B cell (primary cell): ENCODE measurements around the gene SGTA. TPM values are rescaled to one million over a fixed set of nuclear protein-coding genes. Genes with fewer than 3 reads are reported as not detected.

Source experiments
- ATAC-seq: fragments of 200-7000 bp; cut with Tn5 transposase; one replicate; pipeline ENCODE4 v1.10.0; 2021; ENCODE audit warnings: low read depth, mild to moderate bottlenecking, moderate number of reproducible peaks, moderate library complexity
- CTCF ChIA-PET: fragments of 350-600 bp; sonication (Branson Sonifier 250); formaldehyde crosslinking; loops from one replicate; lab custom pipeline; 2021; ENCODE audit warnings: antibody characterized with exemption, inconsistent platforms; lab: Charles Lee
- POLR2A ChIA-PET: fragments of 350-600 bp; sonication (Branson Sonifier 250); formaldehyde crosslinking; loops from one replicate; lab custom pipeline; 2021; ENCODE audit warnings: antibody characterized with exemption; lab: Charles Lee
- DNase-seq: peaks from one replicate; pipeline ENCODE4 v3.0.0; 2013
- H2AFZ ChIP-seq: 2 replicates; pipeline ENCODE4 v1.6.1; 2012; ENCODE audit warnings: mild to moderate bottlenecking, low read depth, low read length; ENCODE audit not compliant: insufficient read depth, poor library complexity, severe bottlenecking
- H3K27ac ChIP-seq, 2 donors: 1 replicate in 1 of 2; 2 replicates in 1 of 2; pipeline ENCODE4 v1.5.1; 2012 to 2013; ENCODE audit warnings: low read length in 2 of 2, mild to moderate bottlenecking in 2 of 2, moderate library complexity in 1 of 2
- H3K27me3 ChIP-seq, 4 experiments: fragments of 200-600 bp in 1 of 4; sonication (generic) in 1 of 4; replicated peaks in 1 of 4; 1 replicate in 2 of 4; 2 replicates in 2 of 4; pipeline versions ENCODE4 v1.6.1 to v1.7.0; 2013 to 2016; ENCODE audit warnings: low read length in 3 of 4, mild to moderate bottlenecking in 2 of 4, mixed read lengths in 1 of 4, moderate library complexity in 1 of 4; ENCODE audit not compliant: insufficient read depth in 4 of 4, control insufficient read depth in 3 of 4; ENCODE audit errors: control extremely low read depth in 1 of 4
- H3K36me3 ChIP-seq, 2 experiments: replicated peaks in 1 of 2; 1 replicate in 1 of 2; 2 replicates in 1 of 2; pipeline versions ENCODE4 v1.6.1 to v1.7.1; 2013; ENCODE audit warnings: low read length in 1 of 2; ENCODE audit not compliant: insufficient read depth in 2 of 2, control insufficient read depth in 1 of 2; ENCODE audit errors: control extremely low read depth in 1 of 2, extremely low read depth in 1 of 2
- H3K4me1 ChIP-seq, 2 donors: fragments of 200-600 bp in 1 of 2; sonication (generic) in 1 of 2; 1 replicate in 1 of 2; 2 replicates in 1 of 2; pipeline versions ENCODE4 v1.5.1 to v1.6.1; 2013 to 2017; ENCODE audit warnings: low read length in 2 of 2; ENCODE audit not compliant: control insufficient read depth in 2 of 2, insufficient read depth in 2 of 2
- H3K4me2 ChIP-seq: replicated peaks from 2 replicates; pipeline ENCODE3; 2012; ENCODE audit warnings: mild to moderate bottlenecking, low read depth, low read length; ENCODE audit not compliant: poor library complexity, severe bottlenecking
- H3K4me3 ChIP-seq, 5 experiments: fragments of 200-600 bp in 1 of 5; sonication (generic) in 1 of 5; 1 replicate in 3 of 5; 2 replicates in 2 of 5; pipeline versions ENCODE4 v1.5.1 to v1.7.0; 2011 to 2016; ENCODE audit warnings: low read length in 4 of 5, mild to moderate bottlenecking in 4 of 5, low read depth in 2 of 5, control low read depth in 1 of 5, moderate library complexity in 1 of 5; ENCODE audit not compliant: insufficient read depth in 1 of 5; ENCODE audit errors: control extremely low read depth in 1 of 5, extremely low read depth in 1 of 5
- H3K79me2 ChIP-seq: fragments of 200-600 bp; sonication (generic); one replicate; pipeline ENCODE4 v1.6.0; 2016; ENCODE audit warnings: low read length; ENCODE audit not compliant: control insufficient read depth, insufficient read depth
- H3K9ac ChIP-seq: fragments of 200-600 bp; sonication (generic); 2 replicates; pipeline ENCODE4 v1.6.1; 2017; ENCODE audit warnings: mild to moderate bottlenecking, low read length, moderate library complexity
- H3K9me3 ChIP-seq, 3 donors: one replicate each; pipeline versions ENCODE4 v1.6.1 to v1.7.1; 2013; ENCODE audit warnings: low read length in 2 of 3; ENCODE audit not compliant: control insufficient read depth in 2 of 3, insufficient read depth in 1 of 3; ENCODE audit errors: control extremely low read depth in 1 of 3
- H4K20me1 ChIP-seq: 2 replicates; pipeline ENCODE4 v1.6.0; 2012; ENCODE audit warnings: mild to moderate bottlenecking, low read length; ENCODE audit not compliant: insufficient read depth, control insufficient read depth, poor library complexity, severe bottlenecking
- H3K27ac Mint-ChIP-seq: one replicate; pipeline ENCODE4 v1.8.0; 2021; ENCODE audit warnings: mixed read lengths
- H3K27me3 Mint-ChIP-seq: one replicate; pipeline ENCODE4 v1.8.0; 2021; ENCODE audit warnings: mixed read lengths
- H3K4me1 Mint-ChIP-seq: one replicate; pipeline ENCODE4 v1.8.0; 2021; ENCODE audit warnings: mixed read lengths
- H3K4me3 Mint-ChIP-seq: one replicate; pipeline ENCODE4 v1.8.0; 2021; ENCODE audit warnings: mixed read lengths
- H3K9me3 Mint-ChIP-seq: one replicate; pipeline ENCODE4 v1.8.0; 2022; ENCODE audit warnings: mixed read lengths; ENCODE audit not compliant: insufficient read depth
- EZH2 ChIP-seq: IDR thresholded peaks from 2 replicates; pipeline ENCODE4 v1.6.1; 2012; ENCODE audit warnings: borderline replicate concordance, low read depth, mild to moderate bottlenecking, moderate library complexity, low read length; ENCODE audit not compliant: insufficient read depth, poor library complexity, severe bottlenecking
- WGBS: methylation state at CpG from one replicate; pipeline ENCODE4 v1.1.5; 2013; ENCODE audit warnings: missing lambda C conversion rate; ENCODE audit not compliant: insufficient coverage; 5-methylcytosine and 5-hydroxymethylcytosine counted together
- intact Hi-C: fragments of 100-400 bp; cut with micrococcal nuclease; formaldehyde crosslinking; loops from one replicate; pipeline ENCODE4 v1.10.0; 2022
- polyA plus RNA-seq: library from polyadenylated mRNA; depleted of rRNA; stranded (reverse); fragments of >200 nt; gene quantifications from 2 replicates; pipeline ENCODE4 v1.2.3, GENCODE V29; 2012
- total RNA-seq, 2 donors: library from RNA; stranded (reverse); fragments of 120-200 nt in 1 of 2; gene quantifications; 1 replicate in 1 of 2; 2 replicates in 1 of 2; pipeline versions ENCODE4 v1.2.3 to v1.2.4, GENCODE V29; 2013 to 2022
- TF ChIP-seq, protein P1 (sequence below): fragments of 200-600 bp; IDR thresholded peaks from one replicate; pipeline ENCODE4 v1.8.0; 2022; ENCODE audit warnings: antibody characterized with exemption, mild to moderate bottlenecking

The SGTA gene
- total and polyA plus RNA-seq, 2 donors (not counting 1 experiment from before 2014, with no cell fraction given), result 36.6 to 42.0 TPM

DNA sequence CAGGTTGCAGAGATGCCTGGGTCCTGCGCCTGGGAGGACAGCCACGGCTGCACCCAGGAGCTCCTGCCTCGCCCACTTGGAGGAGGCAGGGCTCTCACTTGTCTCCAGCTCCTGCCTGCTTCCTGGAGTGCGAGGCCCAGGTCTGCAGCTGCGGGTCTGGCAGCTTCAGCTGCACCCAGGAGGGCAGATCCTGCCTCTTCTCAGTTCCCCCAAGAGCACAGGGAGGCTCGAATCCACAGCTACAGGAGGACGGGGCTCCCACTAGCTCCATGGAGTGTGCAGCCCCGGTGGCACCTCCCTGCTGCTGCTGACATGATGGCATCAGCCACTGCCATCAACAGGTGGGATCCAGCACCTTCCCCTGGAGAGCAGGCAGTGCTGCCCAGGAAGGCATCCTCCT, 41.1 kb upstream of the SGTA start:
- no peak overlapping the region for H3K4me2 ChIP-seq
- ATAC-seq (no peak), DNase-seq (no peak)
- no peaks in the 10 kb centered on the region for H3K36me3 ChIP-seq
- H3K4me1 Mint-ChIP-seq, result peaks cover 12% of the 10 kb centered on the region
- H2AFZ ChIP-seq, result no peak overlapping the region
- intact Hi-C loops, result no loop called here
- H3K4me3 Mint-ChIP-seq, result no peak overlapping the region
- H3K79me2 ChIP-seq, result peaks cover 10% of the 10 kb centered on the region
- H3K27me3 ChIP-seq, result no peaks in the 10 kb centered on the region
- peaks cover 0 to 2% (median 0%) of the 10 kb centered on the region in 3 donors for H3K9me3 ChIP-seq
- H3K27ac Mint-ChIP-seq, result no peak overlapping the region
- ChIA-PET POLR2A (no interaction called here), CTCF (interaction anchor here (1.2 kb wide), 1 partner anchor 8 kb away, joined by 3 read pairs; no protein-coding TSS in a partner anchor)
- peaks cover 4 to 13% of the 10 kb centered on the region in 2 donors for H3K4me1 ChIP-seq
- no peak overlapping the region for H3K4me3 ChIP-seq
- no peak overlapping the region for H3K9ac ChIP-seq
- WGBS, result 83% methylated on average over 8 of the region's 8 CpGs
- no peaks in the 10 kb centered on the region for H3K27me3 Mint-ChIP-seq
- H4K20me1 ChIP-seq, result no peaks in the 10 kb centered on the region
- H3K9me3 Mint-ChIP-seq, result no peaks in the 10 kb centered on the region
- TF ChIP-seq, protein P1, sequence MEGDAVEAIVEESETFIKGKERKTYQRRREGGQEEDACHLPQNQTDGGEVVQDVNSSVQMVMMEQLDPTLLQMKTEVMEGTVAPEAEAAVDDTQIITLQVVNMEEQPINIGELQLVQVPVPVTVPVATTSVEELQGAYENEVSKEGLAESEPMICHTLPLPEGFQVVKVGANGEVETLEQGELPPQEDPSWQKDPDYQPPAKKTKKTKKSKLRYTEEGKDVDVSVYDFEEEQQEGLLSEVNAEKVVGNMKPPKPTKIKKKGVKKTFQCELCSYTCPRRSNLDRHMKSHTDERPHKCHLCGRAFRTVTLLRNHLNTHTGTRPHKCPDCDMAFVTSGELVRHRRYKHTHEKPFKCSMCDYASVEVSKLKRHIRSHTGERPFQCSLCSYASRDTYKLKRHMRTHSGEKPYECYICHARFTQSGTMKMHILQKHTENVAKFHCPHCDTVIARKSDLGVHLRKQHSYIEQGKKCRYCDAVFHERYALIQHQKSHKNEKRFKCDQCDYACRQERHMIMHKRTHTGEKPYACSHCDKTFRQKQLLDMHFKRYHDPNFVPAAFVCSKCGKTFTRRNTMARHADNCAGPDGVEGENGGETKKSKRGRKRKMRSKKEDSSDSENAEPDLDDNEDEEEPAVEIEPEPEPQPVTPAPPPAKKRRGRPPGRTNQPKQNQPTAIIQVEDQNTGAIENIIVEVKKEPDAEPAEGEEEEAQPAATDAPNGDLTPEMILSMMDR, result no peak
- no peak for TF ChIP-seq EZH2
- no peak overlapping the region for H3K27ac ChIP-seq

DNA sequence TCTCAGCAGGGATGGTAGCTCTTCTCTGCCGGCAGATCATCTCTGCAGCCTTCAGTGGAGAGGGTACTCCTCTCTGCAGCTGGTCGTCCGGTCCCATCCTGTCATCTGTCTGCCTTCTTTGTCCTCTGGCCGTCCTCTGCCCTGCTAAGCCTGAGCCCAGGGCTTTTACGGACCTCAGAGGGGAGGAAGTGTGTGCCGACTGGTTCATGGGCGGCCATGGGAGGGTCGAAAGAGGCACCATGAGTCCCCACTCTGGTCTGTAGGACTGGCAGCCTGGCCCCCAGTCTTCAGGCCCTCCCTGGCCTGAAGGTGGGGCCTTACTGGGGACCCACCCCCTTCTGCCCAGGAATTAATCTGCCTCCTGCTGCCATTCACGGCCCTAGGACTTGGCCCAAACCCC, 40.6 kb upstream of the SGTA start:
- no peak overlapping the region for H3K27ac Mint-ChIP-seq
- ATAC-seq, result no peak
- POLR2A ChIA-PET, result no interaction called here

More for the DNA sequence above, 40.6 kb upstream of the SGTA start:
- no peaks in the 10 kb centered on the region for H3K9me3 Mint-ChIP-seq
- H3K27ac ChIP-seq, result no peak overlapping the region
- H3K9me3 ChIP-seq, result peaks cover 0 to 2% (median 0%) of the 10 kb centered on the region in 3 donors
- H3K4me1 Mint-ChIP-seq, result peaks cover 12% of the 10 kb centered on the region
- no peaks in the 10 kb centered on the region for H3K36me3 ChIP-seq
- H3K27me3 ChIP-seq, result no peaks in the 10 kb centered on the region
- no peak overlapping the region for H2AFZ ChIP-seq
- H3K79me2 ChIP-seq, result peaks cover 10% of the 10 kb centered on the region
- peaks cover 4 to 15% of the 10 kb centered on the region in 2 donors for H3K4me1 ChIP-seq
- no peaks in the 10 kb centered on the region for H4K20me1 ChIP-seq
- intact Hi-C loops, result no loop called here
- CTCF ChIA-PET, result interaction anchor here (1.2 kb wide), 1 partner anchor 9 kb away, joined by 3 read pairs; no protein-coding TSS in a partner anchor
- no peak overlapping the region for H3K4me3 Mint-ChIP-seq
- no peak overlapping the region for H3K9ac ChIP-seq
- no peak overlapping the region for H3K4me2 ChIP-seq
- H3K27me3 Mint-ChIP-seq, result no peaks in the 10 kb centered on the region
- TF ChIP-seq, protein P1, result no peak
- no peak for TF ChIP-seq EZH2
- DNase-seq, result no peak
- WGBS, result 94% methylated on average over 9 of the region's 9 CpGs
- no peak overlapping the region for H3K4me3 ChIP-seq
